T-helper 9 cell (primary cell): ENCODE results near the gene GFY.

ENCODE experiments used
- DNase-seq: peaks from one replicate; pipeline ENCODE4 v3.0.0-alpha.2; 2020
- total RNA-seq, 2 donors: gene quantifications; one replicate each; lab custom pipeline; 2026; lab: John Stamatoyannopoulos, UW

The GFY gene
- total RNA-seq, result 0 reads per million in 2 donors

GRCh38 chr19:49425178-49425577 lies at the start of gene GFY:
TSS of gene GFY (plus strand) at chr19:49425388. CDS start at chr19:49426431, 1,043 bp downstream.
- DNase-seq, result no peak

GRCh38 chr19:49378512-49378911 lies 46.7 kb upstream of the GFY start:
- no peak for DNase-seq

GRCh38 chr19:49380391-49380790 lies 44.8 kb upstream of the GFY start:
- no peak for DNase-seq

GRCh38 chr19:49382639-49383038 lies 42.5 kb upstream of the GFY start:
- DNase-seq, result no peak

- DNase-seq, result no peak
These were observed 41.6 kb upstream of the GFY start for GRCh38 chr19:49383599-49383998.

GRCh38 chr19:49387936-49388372 lies 37.2 kb upstream of the GFY start, which contains the start of gene KASH5:
TSS of gene KASH5 (plus strand) at chr19:49388249. CDS start at chr19:49390884, 2,635 bp downstream.
- DNase-seq, result peak; percentile 64

GRCh38 chr19:49389406-49389805 lies 35.8 kb upstream of the GFY start:
- no peak for DNase-seq

GRCh38 chr19:49390131-49390928 lies 34.9 kb upstream of the GFY start:
- DNase-seq, result no peak

GRCh38 chr19:49390929-49391359 lies 34.2 kb upstream of the GFY start:
- no peak for DNase-seq

GRCh38 chr19:49391581-49392399 lies 33.4 kb upstream of the GFY start:
- DNase-seq, result peak; percentile 72

GRCh38 chr19:49393881-49394280 lies 31.3 kb upstream of the GFY start:
- DNase-seq, result no peak

- no peak for DNase-seq
These were observed 29.4 kb upstream of the GFY start for GRCh38 chr19:49395581-49396407.

GRCh38 chr19:49396738-49397505 lies 28.3 kb upstream of the GFY start:
- no peak for DNase-seq

- DNase-seq, result no peak
These were observed 27.1 kb upstream of the GFY start for GRCh38 chr19:49398001-49398615.

- no peak for DNase-seq
These were observed 26.3 kb upstream of the GFY start for GRCh38 chr19:49398931-49399330.

- no peak for DNase-seq
These were observed 25.2 kb upstream of the GFY start for GRCh38 chr19:49400029-49400428.

- no peak for DNase-seq
These were observed 21.6 kb upstream of the GFY start for GRCh38 chr19:49403404-49404187.

GRCh38 chr19:49407079-49407478 lies 18.1 kb upstream of the GFY start:
- DNase-seq, result no peak

GRCh38 chr19:49407482-49408015 lies 17.6 kb upstream of the GFY start:
- no peak for DNase-seq

GRCh38 chr19:49408816-49409440 lies 16.3 kb upstream of the GFY start:
- no peak for DNase-seq
